Femur (tissue), 1 donor: ENCODE measurements around the gene C6orf89.

Experiments
- DNase-seq: peaks from one replicate; pipeline ENCODE4 v3.0.0-alpha.2; 2017

Gene C6orf89

GRCh38 chr6:36885461-36886401 lies at the start of gene C6orf89:
Gene C6orf89 (plus strand): TSS chr6:36885952. CDS start chr6:36899445, 13,493 bp downstream.
- DNase-seq, result peak; percentile 98

- DNase-seq, result no peak
Observed at GRCh38 chr6:36836111-36837021, 49.4 kb upstream of the C6orf89 start.

- no peak for DNase-seq
Observed at GRCh38 chr6:36837022-36837339, 48.8 kb upstream of the C6orf89 start.

DNA sequence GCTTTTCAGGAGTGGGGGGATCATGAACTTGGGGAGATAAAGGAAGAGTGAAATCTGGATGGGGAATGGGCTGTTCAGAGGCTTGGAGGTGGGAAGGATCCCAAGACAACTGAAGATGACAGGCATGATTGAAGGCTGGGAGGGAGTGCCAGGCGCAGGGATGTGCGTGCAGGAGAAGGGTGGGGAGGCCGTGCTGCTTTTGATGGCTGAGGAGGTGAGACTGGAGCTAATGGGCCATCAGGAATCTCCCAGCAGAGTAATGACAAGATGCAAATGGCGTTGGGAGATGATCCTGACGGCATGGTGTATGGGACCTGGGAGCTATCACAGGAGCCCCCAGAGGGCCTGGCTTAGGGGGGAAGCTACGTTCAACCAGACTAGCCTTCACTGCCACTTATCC lies 48.1 kb upstream of the C6orf89 start:
- no peak for DNase-seq

DNA sequence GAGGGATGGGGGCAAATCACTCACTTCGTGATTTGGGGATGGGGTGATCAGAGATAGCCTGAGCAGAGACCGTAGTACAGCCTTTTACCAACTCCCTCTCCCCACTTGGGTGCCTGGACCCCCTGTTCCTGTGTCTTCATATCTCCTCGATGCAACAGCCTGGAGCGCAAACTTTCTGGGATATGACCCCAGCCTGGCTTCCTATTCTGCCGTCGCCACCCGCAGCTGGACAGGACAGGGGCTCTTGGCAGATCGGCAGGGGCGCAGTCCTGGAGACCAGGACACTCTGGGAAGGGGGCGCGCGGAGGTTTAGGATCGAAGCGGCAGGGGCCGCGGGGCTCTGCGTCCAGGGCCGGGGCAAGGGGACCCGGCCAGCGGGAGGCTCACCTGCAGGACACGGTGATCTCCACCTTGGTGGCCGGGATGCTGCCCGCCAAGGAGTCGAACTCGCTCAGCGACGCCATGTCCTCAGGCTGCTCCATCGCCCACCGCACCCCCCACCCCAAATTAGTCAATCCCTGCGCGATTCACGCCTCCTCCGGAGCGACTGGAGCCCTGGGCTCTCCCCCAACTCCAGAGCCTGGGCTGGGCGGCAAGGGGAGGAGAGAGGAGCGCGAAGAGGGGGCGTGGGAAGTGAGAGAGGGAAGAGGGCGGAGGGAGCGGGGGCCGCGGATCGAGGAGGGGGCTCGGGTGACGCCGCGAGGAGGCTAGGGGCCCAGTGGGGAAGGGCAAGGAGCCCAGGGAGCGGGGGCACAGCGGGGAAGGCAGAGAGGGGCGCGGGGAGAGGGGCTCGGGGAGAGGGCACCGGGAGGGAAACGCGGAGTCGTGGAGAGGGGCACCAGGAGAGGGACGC lies 46.6 kb upstream of the C6orf89 start, which contains the start of gene CPNE5:
TSS of gene CPNE5 (minus strand) at position 549 of the 853 bp plus-strand sequence. CDS start at position 482, 67 bp downstream.
- DNase-seq, result peak; percentile 74

- DNase-seq, result peak; percentile 70
Observed at GRCh38 chr6:36839749-36840431, 45.9 kb upstream of the C6orf89 start.

- peak; percentile 66 for DNase-seq
Observed at GRCh38 chr6:36840432-36841403, 45.0 kb upstream of the C6orf89 start.

GRCh38 chr6:36841756-36842155 lies 44.0 kb upstream of the C6orf89 start:
- no peak for DNase-seq

DNA sequence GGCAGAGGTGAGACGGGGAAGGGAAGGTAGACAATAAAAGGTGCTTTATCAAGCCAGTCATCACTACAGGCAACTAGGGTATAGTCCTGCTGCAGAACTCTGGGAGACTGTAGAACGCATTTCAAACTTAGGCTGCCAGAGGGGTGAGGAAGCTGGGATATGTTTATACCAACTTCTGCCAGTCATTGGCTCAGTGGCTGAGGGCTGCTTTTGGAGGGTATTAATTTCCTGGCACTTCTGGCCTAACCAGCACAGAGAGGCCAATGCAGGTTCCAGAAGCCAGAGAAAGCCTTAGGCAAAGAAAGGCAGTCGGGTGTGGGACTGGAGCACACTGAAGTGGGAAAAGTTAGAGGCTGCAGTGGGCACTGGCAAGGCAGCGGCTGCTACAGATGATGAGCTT lies 42.6 kb upstream of the C6orf89 start:
- no peak for DNase-seq

- DNase-seq, result no peak
Observed at GRCh38 chr6:36844232-36845170, 41.3 kb upstream of the C6orf89 start.

GRCh38 chr6:36845233-36845632 lies 40.5 kb upstream of the C6orf89 start:
- no peak for DNase-seq

- no peak for DNase-seq
Observed at GRCh38 chr6:36847152-36847551, 38.6 kb upstream of the C6orf89 start.

GRCh38 chr6:36847991-36848390 lies 37.8 kb upstream of the C6orf89 start:
- no peak for DNase-seq

DNA sequence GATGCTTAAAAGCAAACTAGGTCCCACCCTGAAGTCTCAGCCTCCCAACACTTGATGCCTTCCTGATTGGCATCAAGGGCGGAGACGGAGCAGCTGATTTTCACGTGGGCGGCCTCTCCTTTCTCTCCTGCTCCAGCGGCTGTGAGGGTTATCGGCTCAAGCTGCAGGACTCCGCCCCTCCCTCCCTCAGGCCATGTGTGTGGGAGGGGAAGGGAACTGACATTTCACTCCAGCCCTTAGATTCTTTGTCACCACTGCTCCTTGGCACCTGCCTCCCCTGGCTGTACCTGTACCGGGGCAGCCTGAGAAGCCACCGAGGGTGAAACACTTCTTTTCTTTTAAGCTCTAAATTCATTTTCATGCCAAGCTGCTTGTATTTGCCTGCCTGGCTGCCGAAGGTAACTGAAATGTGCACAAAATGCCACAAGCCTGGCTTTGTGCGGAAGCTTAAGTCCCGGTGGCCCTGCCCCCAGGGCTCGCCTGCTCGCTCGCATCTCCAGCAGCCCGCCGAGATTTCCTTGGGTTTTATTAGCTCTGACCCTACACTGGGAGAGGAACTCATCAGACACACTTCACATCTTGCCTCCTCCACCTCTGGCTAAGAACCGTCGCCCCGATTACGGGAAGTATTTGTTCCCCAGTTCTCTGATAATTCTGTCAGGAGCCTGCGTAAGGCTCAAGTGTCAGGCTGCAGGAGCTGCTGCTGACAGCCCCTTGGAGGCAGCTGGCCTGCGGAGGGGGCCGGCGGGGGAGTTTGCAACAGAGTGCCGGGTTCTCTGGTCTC lies 36.9 kb upstream of the C6orf89 start:
- DNase-seq, result peak; percentile 50

DNA sequence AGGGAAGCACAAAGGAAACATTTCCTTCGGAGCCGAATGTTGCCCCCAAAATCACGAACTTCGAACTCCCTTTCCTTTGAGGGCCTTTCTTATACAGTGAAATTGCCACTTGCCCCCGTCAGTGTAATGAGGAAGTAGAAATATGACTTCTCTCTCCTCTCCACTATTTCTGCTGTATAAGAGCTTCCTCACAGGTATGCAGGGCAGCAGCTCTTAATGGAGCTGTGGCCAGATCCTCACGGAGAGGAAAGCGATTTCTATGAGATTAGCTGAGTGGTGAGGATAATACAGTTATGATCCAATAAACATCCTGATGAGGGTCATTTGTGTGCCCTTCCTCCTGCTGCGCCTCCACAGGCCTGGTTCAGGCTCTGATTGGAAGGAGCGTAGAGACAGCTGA lies 35.7 kb upstream of the C6orf89 start:
- no peak for DNase-seq

- peak; percentile 82 for DNase-seq
Observed at GRCh38 chr6:36851149-36851614, 34.6 kb upstream of the C6orf89 start.

GRCh38 chr6:36851626-36852025 lies 34.1 kb upstream of the C6orf89 start:
- no peak for DNase-seq

- DNase-seq, result no peak
Observed at GRCh38 chr6:36852481-36853147, 33.1 kb upstream of the C6orf89 start.
